GM23338 (cell line): ENCODE data around the gene TENT4B. TPM values are rescaled to one million over a fixed set of nuclear protein-coding genes. Genes with fewer than 3 reads are reported as not detected.
A peak's percentile ranks its signal among the peaks of the same experiment; 100 is the strongest.

Experiments used
- ATAC-seq: fragments of 200-7000 bp; cut with Tn5 transposase; 3 replicates; pipeline ENCODE4 v1.9.1; 2020
- DNase-seq: peaks from one replicate; pipeline ENCODE4 v3.0.0-alpha.2; 2015; ENCODE audit warnings: low spot score
- H2AFZ ChIP-seq: fragments of 200-600 bp; sonication (generic); 2 replicates; pipeline ENCODE4 v1.8.0; 2016; ENCODE audit warnings: antibody characterized with exemption, mild to moderate bottlenecking, moderate library complexity
- H3F3A ChIP-seq: fragments of 200-600 bp; sonication (generic); replicated peaks from 2 replicates; pipeline ENCODE4 v1.8.0; 2017; ENCODE audit warnings: antibody characterized with exemption, mixed run types, low read depth
- H3K27ac ChIP-seq: fragments of 200-600 bp; sonication (generic); 2 replicates; pipeline ENCODE4 v1.6.1; 2016; ENCODE audit warnings: low read depth
- H3K27me3 ChIP-seq: fragments of 200-600 bp; sonication (generic); 2 replicates; pipeline ENCODE4 v1.8.0; 2016; ENCODE audit warnings: mild to moderate bottlenecking, mixed run types, moderate library complexity; ENCODE audit not compliant: insufficient read depth
- H3K36me3 ChIP-seq: fragments of 200-600 bp; sonication (generic); 2 replicates; pipeline ENCODE4 v1.8.0; 2016; ENCODE audit warnings: mild to moderate bottlenecking; ENCODE audit not compliant: insufficient read depth
- H3K4me1 ChIP-seq: fragments of 200-600 bp; sonication (generic); 2 replicates; pipeline ENCODE4 v1.8.0; 2016; ENCODE audit warnings: mild to moderate bottlenecking, moderate library complexity; ENCODE audit not compliant: insufficient read depth
- H3K4me2 ChIP-seq: fragments of 200-600 bp; sonication (generic); 2 replicates; pipeline ENCODE4 v1.7.1; 2017; ENCODE audit warnings: mixed run types
- H3K4me3 ChIP-seq: fragments of 200-600 bp; sonication (generic); 2 replicates; pipeline ENCODE4 v1.6.1; 2016; ENCODE audit warnings: mixed run types
- H3K79me2 ChIP-seq: fragments of 200-600 bp; sonication (generic); replicated peaks from 2 replicates; pipeline ENCODE4 v1.8.0; 2017; ENCODE audit warnings: mild to moderate bottlenecking; ENCODE audit not compliant: insufficient read depth
- H3K9me2 ChIP-seq: fragments of 200-600 bp; sonication (generic); 2 replicates; pipeline ENCODE4 v1.8.0; 2017; ENCODE audit not compliant: insufficient read depth
- H4K20me1 ChIP-seq: fragments of 200-600 bp; sonication (generic); replicated peaks from 2 replicates; pipeline ENCODE4 v1.8.0; 2017; ENCODE audit warnings: mild to moderate bottlenecking; ENCODE audit not compliant: insufficient read depth
- H3K27ac Mint-ChIP-seq: 2 replicates; pipeline ENCODE4 v1.8.0; 2020; ENCODE audit warnings: inconsistent platforms, mild to moderate bottlenecking, moderate library complexity, mixed read lengths
- H3K27me3 Mint-ChIP-seq: 3 replicates; pipeline ENCODE4 v1.8.0; 2022; ENCODE audit warnings: low read depth, mild to moderate bottlenecking, moderate library complexity, mixed read lengths, inconsistent platforms; ENCODE audit not compliant: insufficient read depth, poor library complexity
- H3K36me3 Mint-ChIP-seq: 3 replicates; pipeline ENCODE4 v1.8.0; 2021; ENCODE audit warnings: low read depth, mild to moderate bottlenecking, inconsistent platforms, moderate library complexity, mixed read lengths
- H3K4me1 Mint-ChIP-seq: 3 replicates; pipeline ENCODE4 v1.8.0; 2020; ENCODE audit warnings: mild to moderate bottlenecking, inconsistent platforms, mixed read lengths
- H3K4me3 Mint-ChIP-seq: 3 replicates; pipeline ENCODE4 v1.8.0; 2021; ENCODE audit warnings: moderate library complexity, mild to moderate bottlenecking, inconsistent platforms, mixed read lengths
- H3K9me3 Mint-ChIP-seq: 3 replicates; pipeline ENCODE4 v1.8.0; 2020; ENCODE audit warnings: moderate library complexity, mild to moderate bottlenecking, inconsistent platforms, mixed read lengths
- CTCF ChIP-seq, 2 experiments: fragments of 200-600 bp in 1 of 2; sonication (generic) in 1 of 2; conservative IDR thresholded peaks; 2 replicates each; pipeline versions ENCODE4 v1.5.1 to v1.6.1; 2016 to 2017; ENCODE audit warnings: antibody characterized with exemption in 2 of 2, low read depth in 2 of 2, mild to moderate bottlenecking in 2 of 2, moderate library complexity in 1 of 2
- STAT1 ChIP-seq: IDR thresholded peaks from one replicate; pipeline ENCODE4 v1.6.1; 2016; ENCODE audit warnings: antibody characterized with exemption; ENCODE audit not compliant: unreplicated experiment
- ZNF114 ChIP-seq: fragments of 250-450 bp; sonication (Bioruptor Pico); IDR thresholded peaks from 2 replicates; pipeline ENCODE4 v1.5.0; 2020; ENCODE audit warnings: mild to moderate bottlenecking, moderate library complexity
- ZNF462 ChIP-seq: fragments of 250-450 bp; sonication (Bioruptor Pico); IDR thresholded peaks from 2 replicates; pipeline ENCODE4 v1.5.0; 2020; ENCODE audit warnings: mild to moderate bottlenecking, moderate library complexity
- polyA plus RNA-seq: library from polyadenylated mRNA; unstranded; fragments of >200 nt; fragmentation: Nextera tagmentation; extraction: Ambion mirVana; gene quantifications from 2 replicates; pipeline ENCODE4 v1.2.1, GENCODE V29; 2016
- total RNA-seq: library from RNA; depleted of rRNA; stranded (reverse); fragments of >200 nt; shearing (Covaris generic); gene quantifications from 2 replicates; pipeline ENCODE4 v1.2.3, GENCODE V29; 2014

The TENT4B gene
- total and polyA plus RNA-seq, 2 experiments from 2014 or later = 17.6 to 21.3 TPM

GRCh38 chr16:50210266-50211038 lies 57.3 kb downstream of the TENT4B start (continued):
- TF ChIP-seq ZNF462 (CRISPR knock-in tag) = no peak

GRCh38 chr16:50213939-50214519 lies 60.9 kb downstream of the TENT4B start:
- H3K4me1 Mint-ChIP-seq = peaks cover 11% of the 10 kb centered on the region
- Histone ChIP-seq H3K4me2 (no peak overlapping the region), H3K27me3 (no peaks in the 10 kb centered on the region), H3K79me2 (no peaks in the 10 kb centered on the region), H3K27ac (no peak overlapping the region), H3K9me2 (no peaks in the 10 kb centered on the region), H3K4me1 (peaks cover 4% of the 10 kb centered on the region; the same call in 1 of the 2 replicates), H2AFZ (no peak overlapping the region), H3K36me3 (peaks cover 11% of the 10 kb centered on the region; the same call in 1 of the 2 replicates), H4K20me1 (peaks cover 12% of the 10 kb centered on the region; the same call in 1 of the 2 replicates), H3F3A (no peaks in the 10 kb centered on the region), H3K4me3 (no peak overlapping the region)
- ATAC-seq = no peak
- no peak overlapping the region for H3K4me3 Mint-ChIP-seq
- no peak for TF ChIP-seq ZNF114 (CRISPR knock-in tag)
- no peak for TF ChIP-seq STAT1
- TF ChIP-seq CTCF (conservative IDR thresholded peaks at IDR 0.05; ENCODE audit: low read depth in 2 of 2) = peak; percentile 55 to 78
- H3K36me3 Mint-ChIP-seq = peaks cover 24% of the 10 kb centered on the region
- H3K27ac Mint-ChIP-seq = no peak overlapping the region
- DNase-seq = peak; percentile 52
- H3K27me3 Mint-ChIP-seq = no peaks in the 10 kb centered on the region
- H3K9me3 Mint-ChIP-seq = no peaks in the 10 kb centered on the region
